Measurements from ENCODE around the gene SLC8A2.

SLC8A2 gene

DNA sequence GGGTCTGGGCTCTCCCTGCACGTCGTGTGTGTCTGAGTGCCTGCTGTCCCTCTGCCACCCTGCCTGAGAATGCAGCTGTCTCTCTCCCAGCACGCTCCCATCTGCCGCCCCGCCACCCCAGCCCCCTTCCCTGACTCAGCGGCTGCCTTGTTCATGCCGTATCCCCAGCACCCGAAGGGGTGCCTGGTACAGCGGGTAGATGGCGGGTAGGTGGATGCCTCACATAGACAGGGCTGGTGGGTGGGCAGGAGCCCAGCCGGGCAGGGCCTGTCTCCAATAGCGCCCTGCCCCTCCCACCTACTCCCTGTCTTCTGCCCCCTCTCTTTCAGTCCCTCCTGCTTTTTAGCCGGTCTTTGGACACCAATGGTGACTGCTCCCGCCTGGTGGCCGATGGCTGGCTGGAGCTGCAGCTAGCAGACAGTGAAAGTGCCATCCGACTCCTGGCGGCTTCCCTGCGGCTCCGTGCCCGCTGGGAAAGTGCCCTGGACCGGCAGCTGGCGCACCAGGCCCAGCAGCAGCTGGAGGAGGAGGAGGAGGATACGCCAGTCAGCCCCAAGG lies 92.2 kb downstream of the SLC8A2 start:
- H3K9ac ChIP-seq (ENCODE audit: low read depth, low read length) = no peak overlapping the region
- no peaks in the 10 kb centered on the region for H3K9me3 ChIP-seq (ENCODE audit: control insufficient read depth, insufficient read depth, low read length)
- peaks cover 23% of the 10 kb centered on the region for H3K36me3 ChIP-seq (ENCODE audit: insufficient read depth, low read length)
- H3K4me1 ChIP-seq (ENCODE audit: insufficient read depth, low read length) = no peaks in the 10 kb centered on the region

GRCh38 chr19:47378246-47378645 lies 93.4 kb downstream of the SLC8A2 start:
- H3K36me3 ChIP-seq (ENCODE audit: insufficient read depth, low read length) = peaks cover 35% of the 10 kb centered on the region
- H3K4me1 ChIP-seq (ENCODE audit: insufficient read depth, low read length) = no peaks in the 10 kb centered on the region
- no peaks in the 10 kb centered on the region for H3K9me3 ChIP-seq (ENCODE audit: control insufficient read depth, insufficient read depth, low read length)
- no peak overlapping the region for H3K9ac ChIP-seq (ENCODE audit: low read depth, low read length)

Measured in ES-I3 (cell line).